GM19324 (cell line): ENCODE results near the gene C1orf53.
"Not testable (repeated sequence)": the region's sequence is repeated elsewhere in the genome, so short reads cannot be mapped to it uniquely, and the experiment has no call there.

Experiments used
- ATAC-seq: cut with Tn5 transposase; IDR thresholded peaks from one replicate; pipeline ENCODE4 v1.9.1; 2021; ENCODE audit warnings: mild to moderate bottlenecking, moderate library complexity; ENCODE audit not compliant: unreplicated experiment, low FRiP score

The C1orf53 gene

DNA sequence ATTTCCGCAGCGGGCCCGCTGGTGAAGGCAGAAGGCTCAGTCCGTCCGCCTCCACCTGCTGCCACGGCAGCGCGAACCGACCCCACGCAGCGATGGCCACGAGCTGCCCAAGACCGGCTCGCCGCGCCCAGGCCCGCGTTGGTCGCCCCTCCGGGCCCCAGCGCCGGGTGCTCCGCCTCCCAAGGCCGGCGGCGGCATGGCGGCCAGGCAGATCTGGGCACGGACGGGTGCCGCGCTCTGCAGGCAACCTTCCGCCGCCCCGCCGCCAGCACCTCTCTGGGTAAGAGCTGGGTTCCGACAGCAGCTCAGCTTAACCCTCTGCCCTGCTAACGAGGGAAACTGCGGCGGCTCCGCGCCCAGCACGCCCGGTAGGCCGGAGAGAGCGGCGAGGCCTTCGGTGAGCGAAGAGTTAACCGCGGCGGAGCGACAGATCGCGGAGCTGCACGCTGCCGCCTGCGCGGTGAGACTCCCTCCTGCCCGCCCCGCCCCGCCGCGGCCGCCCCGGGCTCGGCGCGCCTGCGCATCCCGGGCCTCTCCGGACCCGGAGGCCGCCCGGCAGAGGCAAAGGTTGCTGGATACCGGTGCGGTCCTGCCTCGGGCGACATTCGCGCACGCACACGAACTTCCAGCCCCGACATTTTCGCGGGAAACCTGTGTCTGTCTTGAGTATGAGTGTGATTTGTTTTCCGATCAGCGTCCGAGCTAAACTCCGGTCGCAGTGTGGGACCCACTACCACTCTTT lies at the start of gene C1orf53:
C1orf53 (plus strand) TSS at position 177 of the 742 bp plus-strand sequence; CDS start at position 197, 20 bp downstream.
- peak; percentile 99 for ATAC-seq

DNA sequence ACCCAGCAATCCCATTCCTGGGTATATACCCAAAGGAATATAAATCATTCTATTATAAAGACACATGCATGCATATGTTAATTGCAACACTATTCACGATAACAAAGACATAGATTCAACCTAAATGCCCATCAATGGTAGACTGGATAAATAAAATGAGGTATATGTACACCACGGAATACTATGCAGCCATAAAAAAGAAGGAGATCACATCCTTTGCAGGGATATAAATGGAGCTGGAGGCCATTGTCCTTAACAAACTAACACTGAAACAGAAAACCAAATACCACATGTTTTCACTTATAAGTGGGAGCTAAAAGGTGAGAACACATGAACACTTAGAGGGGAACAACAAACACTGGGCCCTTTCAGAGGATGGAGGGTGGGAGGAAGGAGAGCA lies 46.7 kb upstream of the C1orf53 start:
- ATAC-seq = not testable (repeated sequence)

DNA sequence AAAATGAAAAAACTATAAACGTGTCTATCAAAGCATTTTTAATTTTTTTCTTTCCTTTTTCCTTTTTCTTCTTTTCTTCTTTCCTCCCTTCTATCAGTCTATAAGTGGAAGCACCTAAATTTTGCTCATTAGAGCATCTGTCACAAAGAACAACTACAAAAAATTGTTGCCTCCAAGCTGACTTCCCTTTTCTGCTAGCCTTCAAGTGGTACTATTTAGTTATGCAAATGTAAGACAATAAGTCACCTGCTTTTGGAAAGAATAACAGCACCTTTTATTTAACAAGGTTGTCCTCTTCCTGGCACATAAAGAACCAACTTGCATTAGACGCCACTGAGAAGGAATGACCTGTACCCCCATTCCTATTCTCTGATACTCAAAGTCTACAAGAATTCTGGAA lies 45.0 kb upstream of the C1orf53 start:
- ATAC-seq = no peak

DNA sequence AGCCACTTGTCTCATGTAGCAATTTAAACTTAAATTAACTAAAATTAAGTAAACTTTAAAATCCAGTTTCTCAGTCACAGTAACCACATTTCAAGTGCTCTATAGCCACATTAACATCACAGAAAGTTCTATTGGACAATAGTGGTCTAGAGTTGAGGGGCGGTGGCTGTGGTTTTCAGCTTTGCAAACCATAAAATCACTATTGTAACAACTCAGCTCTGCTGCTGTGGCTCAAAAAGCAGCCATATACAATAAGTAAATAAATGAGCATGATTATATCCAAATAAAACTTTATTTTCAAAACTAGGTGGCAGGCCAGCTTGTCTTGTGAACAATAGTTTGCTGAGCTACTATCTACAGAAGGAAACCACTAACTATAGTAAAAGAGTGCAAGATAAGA lies 43.4 kb upstream of the C1orf53 start:
- ATAC-seq = no peak

DNA sequence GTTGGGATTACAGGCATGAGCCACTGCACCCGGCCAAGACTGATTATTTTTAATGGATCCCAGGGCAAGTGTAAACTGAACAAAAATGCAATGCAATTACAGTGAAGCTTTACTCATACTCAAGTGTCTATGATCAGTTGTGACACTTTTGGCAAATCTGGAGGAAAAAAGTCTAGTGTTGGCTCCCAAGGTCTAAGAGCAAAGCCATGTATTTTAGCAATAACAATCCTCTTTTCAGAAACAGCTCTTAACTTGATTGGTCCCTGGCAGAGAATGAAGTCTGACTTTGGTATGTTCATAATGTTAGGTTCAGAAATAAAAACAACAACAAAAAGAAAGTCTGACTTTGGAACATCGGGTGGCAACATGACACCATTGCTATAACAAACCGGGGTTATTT lies 40.2 kb upstream of the C1orf53 start:
- ATAC-seq = no peak

DNA sequence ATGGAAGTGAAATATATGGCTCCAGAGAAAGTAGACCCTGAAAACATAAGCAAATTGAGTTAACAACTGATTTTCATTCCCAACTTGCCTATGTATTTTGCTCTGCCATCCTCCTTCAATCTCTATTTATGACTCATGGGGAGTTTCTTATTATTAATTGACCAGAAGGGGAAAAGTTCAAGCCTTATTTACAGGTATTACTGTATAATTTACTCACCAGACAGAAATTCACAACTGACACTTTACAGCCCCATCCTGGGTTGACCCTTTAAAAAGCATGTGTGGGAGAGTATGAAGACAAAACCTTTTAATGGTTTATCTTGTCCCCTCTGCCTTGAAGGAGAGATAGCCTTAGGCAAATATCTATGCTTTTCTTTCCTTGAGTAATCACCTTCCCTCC lies 39.8 kb upstream of the C1orf53 start:
- ATAC-seq = no peak

DNA sequence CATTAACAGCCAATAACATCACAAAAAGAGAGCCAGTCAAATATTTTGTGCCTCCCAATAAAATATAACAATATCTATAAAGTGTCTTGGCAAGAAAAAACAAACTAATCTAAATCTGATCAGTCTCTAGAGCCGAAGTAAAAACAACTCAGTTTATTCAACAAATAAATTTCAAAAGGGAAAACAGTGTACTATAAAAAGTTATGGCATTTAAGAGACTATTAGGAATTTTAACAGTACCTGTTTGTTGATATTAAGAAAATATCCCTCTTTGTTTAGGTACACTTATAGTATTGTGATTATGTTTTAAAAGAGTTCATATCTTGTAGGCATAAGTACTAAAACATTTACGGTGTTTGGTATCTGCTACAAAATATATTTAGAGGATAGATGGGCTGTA lies 36.6 kb upstream of the C1orf53 start:
- no peak for ATAC-seq

DNA sequence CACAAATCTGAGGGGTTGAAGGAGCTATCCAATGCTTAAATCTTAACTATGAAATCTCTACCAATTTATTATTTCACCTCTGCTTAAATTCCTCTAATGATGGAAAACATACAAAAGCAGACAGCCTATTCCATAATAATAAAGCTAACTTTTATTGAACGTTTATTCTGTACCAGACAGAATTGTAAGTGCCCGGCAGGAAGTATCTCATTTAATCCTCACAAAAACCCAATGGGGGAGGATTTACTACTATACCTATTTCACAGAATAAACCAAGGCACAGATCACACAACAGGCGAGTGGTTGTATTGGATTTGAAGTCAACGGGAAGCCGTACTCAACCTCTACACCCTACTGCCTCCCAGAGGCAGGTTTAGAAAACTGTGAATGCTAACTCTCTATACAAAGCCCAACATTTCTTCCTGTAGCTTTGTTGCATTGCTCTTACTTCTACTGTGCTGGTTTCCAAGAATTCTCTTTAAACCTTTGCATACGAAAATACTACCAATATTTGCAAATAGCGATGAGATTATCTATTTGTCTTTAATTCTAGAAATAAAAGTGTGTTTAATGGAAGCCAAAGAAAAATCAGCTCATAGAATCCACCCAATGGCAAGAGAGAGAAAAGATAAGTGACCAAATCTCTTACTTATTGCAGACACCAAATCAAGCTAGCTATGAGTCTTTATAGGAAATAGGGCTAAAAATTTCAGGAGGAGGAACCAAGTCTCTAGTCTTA lies 33.5 kb upstream of the C1orf53 start:
- ATAC-seq = peak; percentile 92

DNA sequence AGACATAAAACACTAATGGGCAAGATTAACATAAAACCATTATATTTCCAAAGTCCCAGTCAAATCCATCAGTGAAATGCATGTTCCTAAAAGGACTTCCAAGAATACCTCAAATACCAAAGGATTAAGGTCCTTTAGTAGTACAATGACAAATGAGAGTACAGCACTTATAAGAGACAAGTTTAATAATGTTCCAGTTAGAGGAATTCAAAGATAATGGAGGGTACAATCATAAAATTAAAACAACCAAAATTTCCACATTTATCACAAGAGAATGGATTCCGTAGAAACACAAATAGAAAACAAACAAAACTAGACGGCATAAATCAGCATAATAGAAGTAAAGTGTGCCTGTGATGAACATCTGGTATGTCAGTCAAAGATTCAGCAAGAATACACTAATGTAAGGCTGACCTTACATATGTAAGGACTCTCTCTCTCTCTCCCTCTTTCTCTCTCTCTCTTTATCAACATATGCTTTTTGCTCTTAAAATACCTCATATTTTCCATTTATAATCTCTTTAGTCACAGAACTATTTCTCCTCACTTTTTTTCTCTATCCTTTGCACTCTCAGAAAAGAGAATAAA lies 32.8 kb upstream of the C1orf53 start:
- ATAC-seq = no peak

DNA sequence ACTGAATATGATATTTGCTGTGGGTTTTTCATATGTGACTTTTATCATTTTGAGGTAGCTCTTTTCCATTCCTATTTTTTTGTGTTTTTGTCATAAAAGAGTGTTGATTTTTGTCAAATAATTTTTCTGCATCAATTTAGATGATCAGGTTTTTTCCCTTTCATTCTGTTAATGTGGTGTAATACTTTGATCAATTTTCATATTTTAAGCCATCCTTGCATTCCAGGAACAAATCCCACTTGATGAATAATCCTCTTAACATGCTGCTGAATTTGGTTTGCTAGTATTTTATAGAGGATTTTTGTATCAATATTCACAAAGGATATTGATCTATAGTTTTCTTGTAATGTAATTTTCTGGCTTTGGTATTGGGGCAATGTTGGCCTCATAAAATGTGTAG lies 25.5 kb upstream of the C1orf53 start:
- no peak for ATAC-seq

DNA sequence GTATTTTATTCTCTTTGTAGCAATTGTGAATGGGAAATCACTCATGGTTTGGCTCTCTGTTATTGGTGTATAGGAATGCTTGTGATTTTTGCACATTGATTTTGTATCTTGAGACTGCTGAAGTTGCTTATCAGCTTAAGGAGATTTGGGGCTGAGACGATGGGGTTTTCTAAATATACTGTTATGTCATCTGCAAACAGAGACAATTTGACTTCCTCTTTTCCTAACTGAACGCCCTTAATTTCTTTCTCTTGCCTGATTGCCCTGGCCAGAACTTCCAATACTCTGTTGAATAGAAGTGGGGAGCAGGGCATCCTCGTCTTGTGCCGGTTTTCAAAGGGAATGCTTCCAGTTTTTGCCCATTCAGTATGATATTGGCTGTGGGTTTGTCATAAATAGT lies 22.0 kb upstream of the C1orf53 start:
- not testable (repeated sequence) for ATAC-seq

DNA sequence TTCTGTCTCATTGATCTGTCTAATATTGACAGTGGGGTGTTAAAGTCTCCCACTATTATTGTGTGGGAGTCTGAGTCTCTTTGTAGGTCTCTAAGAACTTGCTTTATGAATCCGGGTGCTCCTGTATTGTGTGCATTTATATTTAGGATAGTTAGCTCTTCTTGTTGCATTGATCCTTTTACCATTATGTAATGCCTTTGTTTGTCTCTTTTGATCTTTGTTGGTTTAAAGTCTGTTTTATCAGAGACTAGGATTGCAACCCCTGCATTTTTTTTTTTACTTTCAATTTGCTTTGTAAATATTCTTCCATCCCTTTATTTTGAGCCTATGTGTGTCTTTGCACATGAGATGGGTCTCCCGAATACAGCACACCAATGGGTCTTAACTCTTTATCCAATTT lies 20.2 kb upstream of the C1orf53 start:
- ATAC-seq = not testable (repeated sequence)

DNA sequence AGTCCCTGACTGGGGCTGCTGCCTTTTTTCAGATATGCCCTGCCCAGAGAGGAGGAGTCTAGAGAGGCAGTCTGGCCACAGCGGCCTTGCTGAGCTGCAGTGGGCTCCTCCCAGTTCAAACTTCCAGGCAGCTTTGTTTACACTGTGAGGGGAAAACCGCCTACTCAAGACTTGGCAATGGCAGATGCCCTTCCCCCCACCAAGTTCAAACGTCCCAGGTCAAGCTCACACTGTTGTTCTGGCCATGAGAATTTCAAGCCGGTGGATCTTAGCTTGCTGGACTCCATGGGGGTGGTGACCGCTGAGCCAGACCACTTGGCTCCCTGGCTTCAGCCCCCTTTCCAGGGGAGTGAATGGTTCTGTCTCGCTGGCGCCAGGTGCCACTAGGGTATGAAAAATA lies 18.3 kb upstream of the C1orf53 start:
- no peak for ATAC-seq

DNA sequence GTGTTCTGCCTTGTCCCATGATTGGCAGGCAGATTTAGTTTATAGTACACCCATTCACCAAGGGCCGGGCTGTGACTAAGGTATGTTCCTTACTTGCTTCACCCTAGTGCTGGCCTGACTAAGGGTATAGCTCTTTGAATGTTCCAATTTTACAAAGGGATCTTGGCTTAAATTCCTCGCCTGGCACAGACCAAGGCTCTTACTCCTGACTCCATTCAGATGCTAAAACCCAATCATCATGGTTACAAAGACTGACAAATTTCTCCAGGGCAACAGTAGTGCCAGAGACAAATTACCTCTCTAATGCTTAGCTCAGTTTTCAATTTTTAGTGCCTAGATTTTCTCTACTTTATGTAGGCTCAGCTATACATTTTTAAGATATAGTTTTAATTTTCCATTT lies 11.5 kb upstream of the C1orf53 start:
- ATAC-seq = no peak

DNA sequence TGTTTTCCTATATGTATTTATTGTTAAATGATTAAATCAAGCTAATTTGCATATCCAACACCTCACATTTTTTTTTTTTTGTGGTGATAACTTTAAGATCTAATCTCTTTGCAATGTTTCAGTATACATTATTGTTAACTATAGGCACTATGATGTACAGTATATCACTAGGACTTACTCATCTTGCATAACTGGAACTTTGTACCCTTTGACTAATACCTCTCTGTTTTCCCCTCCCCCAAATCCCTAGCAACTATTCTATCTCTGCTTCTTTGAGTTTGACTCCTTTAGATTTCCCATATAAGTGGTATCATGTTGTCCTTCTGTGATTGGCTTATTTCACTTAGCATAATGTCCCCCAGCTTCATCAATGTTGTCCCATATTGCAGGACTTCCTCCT lies 9.7 kb upstream of the C1orf53 start:
- ATAC-seq = no peak

DNA sequence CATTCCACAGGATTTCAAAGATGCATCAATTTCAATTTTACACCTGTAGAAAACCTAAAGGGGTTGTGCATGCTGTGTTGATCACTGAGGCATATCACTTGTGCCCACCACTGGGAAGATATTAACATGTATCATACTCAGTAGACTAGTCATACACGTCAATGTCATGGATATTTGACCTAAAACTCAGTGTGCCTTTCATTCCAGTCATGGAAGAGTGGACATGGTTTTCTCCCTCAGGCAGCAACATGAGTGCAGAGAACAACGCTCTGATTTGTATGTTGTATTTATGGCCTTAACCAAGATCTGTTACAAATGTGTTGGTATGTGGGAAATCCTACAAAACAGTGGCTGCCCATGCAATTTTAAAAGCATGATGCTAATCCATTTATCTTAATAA lies 6.1 kb upstream of the C1orf53 start:
- no peak for ATAC-seq

DNA sequence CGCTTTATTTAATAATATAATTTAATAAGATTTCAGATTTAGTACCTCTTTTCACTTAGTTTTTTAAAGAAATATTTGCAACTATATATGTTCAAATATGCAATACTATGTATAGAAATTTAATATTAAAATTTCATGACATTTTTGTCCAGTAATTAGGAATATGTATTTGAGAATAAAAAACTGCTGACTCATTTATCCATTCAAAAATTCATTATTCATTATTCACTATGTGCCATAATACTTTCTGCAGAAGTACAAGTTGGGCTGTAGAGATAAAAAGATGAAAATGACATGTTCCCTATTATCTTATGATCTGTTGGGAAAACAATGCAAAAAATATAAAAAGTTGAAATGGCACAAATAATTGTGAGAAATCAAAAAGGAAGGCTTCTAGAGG lies 3.4 kb upstream of the C1orf53 start:
- no peak for ATAC-seq

DNA sequence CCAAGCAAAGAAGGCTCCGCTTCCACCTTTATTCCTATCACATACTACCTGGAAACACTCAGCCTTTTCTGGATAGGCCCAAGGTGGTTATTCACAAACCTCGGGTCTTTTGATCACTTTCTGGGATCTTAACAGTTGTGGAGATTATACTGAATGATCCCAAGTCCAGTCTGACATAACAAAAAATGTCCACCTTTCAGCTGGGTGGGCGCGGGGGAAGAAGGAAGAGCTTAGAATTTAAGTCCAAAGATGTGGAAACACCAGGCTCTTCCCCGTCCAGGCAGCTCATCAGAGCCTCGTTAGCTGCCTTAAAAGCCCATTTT lies 338 bp upstream of the C1orf53 start:
- no peak for ATAC-seq

DNA sequence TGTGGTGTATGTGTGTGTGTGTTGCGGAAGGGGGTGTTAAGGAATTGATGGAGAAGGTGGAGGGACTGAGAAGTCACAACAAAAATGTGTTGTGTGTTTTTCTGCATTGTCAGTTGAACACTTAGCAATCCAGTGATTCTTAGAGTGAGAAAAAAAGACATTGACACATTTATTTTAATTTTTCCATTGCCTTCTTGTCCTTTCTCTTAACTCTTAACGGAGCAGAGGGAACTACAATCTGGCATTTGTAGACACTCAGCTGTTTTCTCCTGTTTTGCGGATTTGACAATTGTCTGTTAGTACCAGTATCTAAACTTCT lies 725 bp downstream of the C1orf53 start:
- no peak for ATAC-seq

DNA sequence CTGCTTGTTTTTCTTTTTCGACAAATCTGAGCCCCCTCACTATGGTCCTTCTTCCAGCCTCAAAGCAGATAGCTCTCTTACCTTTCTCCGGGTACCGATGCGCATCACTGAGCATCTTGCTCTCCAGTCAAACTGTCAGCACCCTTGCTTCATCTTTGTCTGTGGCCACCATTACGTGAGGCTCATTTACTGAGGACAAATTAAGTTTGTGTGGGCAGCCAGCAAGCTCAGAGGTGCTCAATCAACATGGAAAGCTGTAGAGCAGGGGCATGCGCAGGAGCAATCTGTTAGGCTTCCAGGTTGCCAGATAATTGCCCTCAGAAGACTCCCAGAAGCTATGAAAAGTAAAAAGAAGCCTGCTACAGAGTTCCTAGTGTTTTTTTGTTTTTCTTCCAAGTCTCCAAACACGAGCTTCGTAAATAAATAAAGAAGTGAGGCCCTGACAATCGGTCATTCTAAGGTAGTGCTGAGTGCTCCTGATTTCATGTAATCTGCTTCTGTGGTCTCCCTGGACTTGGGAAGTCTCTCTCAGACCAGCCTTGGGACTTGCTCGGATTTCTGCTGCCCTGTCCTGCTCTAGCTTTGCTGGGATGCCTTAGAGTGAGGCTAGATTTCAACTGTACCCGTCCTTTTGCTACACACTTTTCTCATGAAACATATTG lies 1.8 kb downstream of the C1orf53 start:
- ATAC-seq = no peak

DNA sequence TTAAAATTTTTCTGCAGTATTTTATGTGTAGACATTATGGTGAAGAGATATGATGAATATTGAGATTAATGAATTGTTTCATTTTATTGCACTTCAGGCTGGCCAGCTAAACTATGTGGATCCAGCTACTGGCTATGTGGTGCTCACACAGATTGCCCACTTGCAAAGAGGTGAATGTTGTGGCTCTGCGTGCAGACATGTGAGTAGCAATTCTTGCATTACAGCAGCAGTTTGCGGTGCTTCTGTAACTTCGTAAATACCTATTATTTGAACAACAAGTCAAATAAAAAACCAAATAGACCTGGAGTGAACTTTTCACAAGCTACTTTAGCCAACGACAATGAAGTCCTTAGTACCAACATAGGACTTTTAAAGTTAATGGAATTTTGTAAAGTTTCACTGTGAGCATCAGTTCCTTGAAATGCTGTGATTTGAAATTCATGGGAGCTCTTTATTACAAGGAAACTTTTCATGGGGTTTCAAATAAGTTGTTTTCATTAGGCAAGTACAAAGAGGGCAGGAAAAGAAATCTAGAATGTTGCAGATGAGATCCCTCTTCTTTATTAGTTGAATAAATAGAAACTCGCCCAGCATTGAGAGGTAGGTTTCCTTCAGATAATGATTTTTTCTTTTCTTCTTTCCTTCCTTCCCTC lies 3.4 kb downstream of the C1orf53 start:
- ATAC-seq = no peak
